Measurements from ENCODE around the gene KIRREL3. TPM values are rescaled to one million over a fixed set of nuclear protein-coding genes. Genes with fewer than 3 reads are reported as not detected.

Gene KIRREL3
- total RNA-seq, 1 experiment from 2014 or later, result not detected

GRCh38 chr11:126791446-126791845, 209.1 kb downstream of the KIRREL3 start:
- DNase-seq (ENCODE audit: low spot score), result no peak

DNA sequence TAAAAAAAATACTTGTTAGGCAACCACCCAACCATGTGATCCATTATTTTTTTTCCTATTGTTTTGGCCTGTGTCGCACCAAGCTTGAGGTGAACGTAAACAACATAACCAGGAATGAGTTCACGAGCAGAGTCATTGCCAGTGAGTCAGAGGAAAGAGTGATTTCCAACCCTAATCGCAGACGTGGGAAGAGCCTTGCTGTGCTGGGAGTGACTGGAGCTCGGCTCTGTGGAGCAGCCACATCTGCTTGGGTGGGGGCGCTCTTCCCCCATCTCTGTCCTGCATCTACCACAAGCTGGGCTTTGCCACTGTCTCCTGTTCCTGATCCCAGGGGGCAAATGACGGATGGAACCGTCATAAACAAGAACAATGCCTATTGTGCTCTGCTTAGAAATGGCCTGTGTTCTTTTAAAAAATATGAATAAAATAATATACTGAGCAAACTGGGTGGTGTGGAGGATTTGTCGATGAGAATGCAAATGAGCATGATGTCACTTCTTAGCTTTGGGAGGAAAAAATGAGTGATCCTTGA, 210.0 kb downstream of the KIRREL3 start:
- peak; percentile 91 for DNase-seq (ENCODE audit: low spot score)

GRCh38 chr11:126782810-126783209, 217.8 kb downstream of the KIRREL3 start:
- no peak for DNase-seq (ENCODE audit: low spot score)

DNA sequence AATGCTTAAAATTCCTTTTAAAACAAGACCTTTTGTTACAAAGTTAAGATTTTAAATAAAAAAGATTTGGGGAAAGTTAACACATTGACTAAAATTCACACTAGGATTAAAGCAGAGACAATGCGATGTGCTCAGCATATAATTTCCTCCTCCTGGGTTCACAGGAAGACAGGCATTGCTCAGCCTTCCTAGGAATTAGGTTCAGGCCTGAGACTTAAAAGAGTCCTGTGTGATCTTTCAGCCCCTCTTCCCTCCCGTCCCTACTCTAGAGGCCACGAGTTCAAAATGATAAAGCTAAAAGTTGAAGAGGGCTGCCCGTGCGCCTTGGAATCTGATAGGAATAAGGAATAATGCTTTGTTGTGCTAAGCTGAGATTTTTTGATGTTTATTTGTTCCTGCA, 218.6 kb downstream of the KIRREL3 start:
- DNase-seq (ENCODE audit: low spot score), result no peak

DNA sequence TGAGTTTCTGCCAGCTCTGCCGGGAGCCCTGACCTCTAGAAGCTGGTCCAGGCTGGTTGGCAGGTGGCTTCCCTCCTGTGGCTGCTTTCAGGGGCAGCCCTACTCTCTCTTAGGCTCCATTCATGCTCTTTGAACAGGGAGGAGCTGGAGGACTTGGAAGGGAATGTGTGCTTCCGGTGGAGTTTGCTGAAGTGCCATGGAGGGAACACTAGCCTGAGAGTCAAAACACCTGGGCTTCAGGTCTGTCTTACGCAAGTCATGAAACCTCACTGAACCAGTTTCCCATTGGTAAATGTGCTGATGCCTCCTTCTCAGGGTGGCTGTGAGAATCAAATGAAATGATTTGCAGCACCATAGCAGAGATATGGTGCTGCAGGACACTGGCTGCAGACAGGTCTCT, 224.5 kb downstream of the KIRREL3 start:
- no peak for DNase-seq (ENCODE audit: low spot score)

DNA sequence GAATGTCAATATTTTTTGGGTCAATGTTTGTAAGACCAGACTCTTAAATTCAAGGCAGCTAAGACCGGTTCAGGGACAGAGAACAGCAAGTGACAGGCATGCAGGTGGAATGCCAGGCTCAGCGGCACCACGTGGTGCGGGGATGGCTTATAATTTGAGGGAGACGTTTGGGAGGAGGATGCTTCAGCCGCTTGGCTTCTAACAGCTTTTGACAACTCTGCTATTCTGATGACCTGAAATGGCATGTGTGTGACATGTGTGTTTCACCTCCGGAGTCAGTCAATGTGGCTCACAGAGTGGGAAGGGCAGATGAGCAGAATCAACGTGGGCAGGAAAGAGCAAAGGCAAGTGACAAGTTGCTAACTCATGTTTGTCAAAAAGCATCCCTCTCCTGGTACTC, 228.3 kb downstream of the KIRREL3 start:
- DNase-seq (ENCODE audit: low spot score), result no peak

- no peak for DNase-seq (ENCODE audit: low spot score)
Observed at GRCh38 chr11:126768702-126769101, 231.9 kb downstream of the KIRREL3 start.

DNA sequence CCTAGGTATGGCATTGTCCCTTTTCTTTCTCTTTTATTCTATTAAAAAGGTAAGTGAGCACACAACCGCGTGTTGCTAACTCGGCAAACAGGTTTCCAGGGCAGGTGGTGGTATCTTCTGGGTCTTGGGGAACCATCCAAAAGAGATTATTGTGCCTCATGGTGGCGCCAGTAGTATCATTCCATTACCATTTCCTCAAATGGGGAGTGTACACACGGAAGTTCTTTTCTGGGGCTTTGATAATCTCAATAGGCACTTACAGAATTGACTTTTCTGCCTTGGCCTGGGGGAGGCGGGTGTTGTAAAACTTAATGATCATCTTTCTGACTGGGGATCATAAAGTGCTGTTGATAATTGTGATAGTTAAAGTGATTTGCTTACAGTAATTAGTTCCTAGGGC, 234.1 kb downstream of the KIRREL3 start:
- DNase-seq (ENCODE audit: low spot score), result no peak

GRCh38 chr11:126765196-126765595, 235.4 kb downstream of the KIRREL3 start:
- no peak for DNase-seq (ENCODE audit: low spot score)

- peak; percentile 5 for DNase-seq (ENCODE audit: low spot score)
Observed at GRCh38 chr11:126764231-126764630, 236.3 kb downstream of the KIRREL3 start.

GRCh38 chr11:126756855-126757254, 243.7 kb downstream of the KIRREL3 start:
- DNase-seq (ENCODE audit: low spot score), result no peak

DNA sequence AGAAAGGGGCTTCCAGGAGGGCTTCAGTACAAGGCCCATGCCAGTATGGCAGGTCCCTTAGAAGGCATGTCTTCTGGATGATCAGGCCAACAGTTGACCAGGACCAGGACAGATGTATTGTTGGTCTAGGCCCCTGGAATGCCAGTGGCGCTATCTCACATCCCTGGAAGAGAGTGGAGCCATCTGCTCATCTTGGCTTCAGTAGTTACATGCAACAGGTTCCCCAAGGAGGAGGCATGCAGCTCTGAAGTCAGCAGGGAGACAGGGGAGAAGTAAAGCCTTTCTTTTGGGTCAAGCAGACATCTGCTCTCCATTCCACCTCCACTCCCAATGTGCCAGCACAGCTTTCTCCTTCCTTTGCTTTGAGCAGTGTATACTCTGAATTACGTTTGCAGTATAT, 244.1 kb downstream of the KIRREL3 start:
- no peak for DNase-seq (ENCODE audit: low spot score)

DNA sequence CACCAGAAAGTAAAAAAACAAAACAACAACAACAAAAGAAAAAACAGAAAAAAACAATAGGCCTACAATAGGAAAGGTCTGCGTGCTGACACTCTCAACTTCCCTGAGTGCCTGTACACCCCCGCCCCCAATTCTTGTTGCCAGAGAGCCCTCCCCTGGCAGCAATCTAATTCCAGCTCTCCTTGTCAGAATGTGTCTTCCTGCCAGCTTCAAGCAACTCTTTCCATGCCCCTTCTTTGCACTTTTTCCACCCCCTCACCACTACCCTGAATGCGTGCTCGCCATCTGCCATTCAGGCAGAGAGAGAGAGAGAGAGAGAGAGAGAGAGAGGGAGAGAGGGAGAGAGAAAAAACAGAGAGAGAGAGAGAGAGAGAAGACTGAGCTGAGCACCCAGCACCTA, 245.0 kb downstream of the KIRREL3 start:
- DNase-seq (ENCODE audit: low spot score), result no peak

DNA sequence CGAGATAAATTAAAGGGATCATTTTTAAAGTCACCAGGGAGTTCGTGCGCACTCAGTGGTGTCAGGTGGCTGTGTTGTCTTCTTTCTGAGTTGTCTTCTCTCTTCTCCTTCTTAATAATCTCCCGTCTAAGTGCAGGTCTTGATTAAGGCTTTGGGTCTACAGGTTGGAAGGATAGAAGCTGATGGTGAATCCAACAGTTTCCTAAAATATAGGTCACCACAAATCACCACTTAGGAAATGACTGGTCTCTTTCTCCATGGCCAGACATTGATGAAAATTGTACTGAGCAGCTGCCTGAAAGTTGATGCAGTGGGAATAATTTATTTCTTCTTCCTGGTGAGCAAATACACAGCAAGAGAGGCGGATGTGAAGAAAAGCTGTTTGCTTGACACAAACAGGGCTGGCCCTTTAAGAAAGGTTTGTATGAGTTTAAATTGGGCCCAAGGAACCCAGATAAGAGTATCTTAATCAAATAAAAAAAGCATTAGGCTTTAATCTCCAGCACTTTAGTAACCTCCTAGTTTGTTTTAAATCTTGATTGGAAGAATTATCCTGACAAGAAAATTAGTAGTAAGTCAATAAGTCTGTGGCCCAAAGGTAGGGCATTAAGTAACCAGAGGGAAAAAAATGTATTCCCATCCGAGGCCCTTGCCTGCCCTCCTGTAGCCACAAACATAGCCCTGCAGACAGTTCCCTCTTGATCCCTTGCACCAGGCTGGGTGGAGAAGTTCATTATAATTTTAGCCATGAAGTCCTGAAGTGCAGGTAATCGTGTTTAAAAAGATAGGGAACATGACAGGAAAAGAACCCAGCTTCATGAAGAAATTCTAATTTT, 245.8 kb downstream of the KIRREL3 start:
- DNase-seq (ENCODE audit: low spot score), result no peak

GRCh38 chr11:126753990-126754389, 246.6 kb downstream of the KIRREL3 start:
- no peak for DNase-seq (ENCODE audit: low spot score)

GRCh38 chr11:126751242-126751641, 249.3 kb downstream of the KIRREL3 start:
- DNase-seq (ENCODE audit: low spot score), result no peak

GRCh38 chr11:126748793-126749192, 251.8 kb downstream of the KIRREL3 start:
- DNase-seq (ENCODE audit: low spot score), result no peak

DNA sequence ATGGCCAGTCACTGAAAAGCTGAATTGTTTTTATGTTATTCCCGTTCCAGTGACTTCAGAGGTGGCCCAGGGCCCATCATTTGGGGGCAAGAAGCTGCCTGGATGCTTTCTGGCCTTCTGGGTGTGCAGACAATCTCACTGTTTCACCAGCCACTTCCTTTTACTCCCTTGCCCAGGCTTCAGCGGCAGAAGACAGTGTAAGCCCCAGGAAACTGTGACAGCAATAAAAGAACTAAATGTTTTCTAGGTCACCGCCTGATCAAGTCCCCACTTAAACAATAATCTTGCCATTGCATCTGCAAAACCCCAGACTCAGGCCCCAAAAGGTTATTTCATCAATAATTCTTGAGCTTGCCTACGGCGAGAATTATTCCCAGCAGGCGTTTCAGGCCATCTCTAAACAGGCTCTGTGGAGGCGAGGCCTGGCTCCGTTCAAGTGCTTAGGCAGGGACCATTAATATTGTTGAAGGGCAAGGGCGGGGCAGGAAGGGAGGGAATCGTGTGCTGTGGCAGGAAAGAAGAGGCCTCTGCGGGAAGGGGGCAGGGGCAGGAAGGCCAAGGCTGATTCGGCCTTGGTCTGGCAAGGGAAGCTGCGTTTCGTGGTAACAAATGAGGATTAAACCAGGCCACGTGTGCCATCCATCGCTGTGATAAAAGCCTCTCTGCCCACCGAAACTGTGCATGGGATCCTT, 252.3 kb downstream of the KIRREL3 start:
- no peak for DNase-seq (ENCODE audit: low spot score)

- DNase-seq (ENCODE audit: low spot score), result no peak
Observed at GRCh38 chr11:126747315-126747714, 253.3 kb downstream of the KIRREL3 start.

DNA sequence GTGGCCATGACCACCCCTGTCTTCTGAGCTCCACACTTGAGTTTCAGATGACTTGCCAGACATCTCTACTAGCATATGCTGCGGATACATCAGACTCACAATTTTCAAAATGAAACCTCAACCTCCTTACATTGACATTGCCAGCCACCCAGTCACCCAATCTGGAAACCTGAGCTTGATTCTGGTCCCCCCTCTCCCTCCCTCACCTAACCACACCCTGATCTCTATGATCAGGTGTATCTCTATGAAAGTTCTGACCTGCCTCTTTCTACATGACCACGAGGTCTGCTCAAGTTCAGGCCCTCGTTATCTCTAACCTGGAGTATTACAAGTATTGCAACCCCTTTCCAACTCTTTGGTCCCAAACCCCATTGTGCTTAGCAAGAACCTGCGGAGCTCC, 254.1 kb downstream of the KIRREL3 start:
- no peak for DNase-seq (ENCODE audit: low spot score)

DNA sequence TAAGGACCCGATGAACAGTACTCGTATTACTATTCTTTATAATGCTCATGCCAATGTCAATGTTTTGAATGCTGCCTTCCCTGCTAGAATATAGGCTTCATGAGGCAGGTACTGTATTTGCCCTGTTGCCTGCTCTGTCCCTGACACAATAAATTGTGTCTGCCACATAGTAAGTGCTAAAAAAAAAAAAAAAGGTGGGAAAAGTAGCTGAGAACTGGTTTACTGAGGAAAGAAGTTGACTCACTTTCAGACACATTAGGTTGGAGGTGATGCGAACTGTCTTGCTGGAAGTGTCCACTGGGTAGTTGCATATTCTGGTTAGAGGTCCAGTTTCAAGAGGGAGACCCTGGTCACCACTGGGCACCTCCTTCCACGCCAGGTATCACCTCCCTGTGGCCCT, 255.9 kb downstream of the KIRREL3 start:
- no peak for DNase-seq (ENCODE audit: low spot score)

- DNase-seq (ENCODE audit: low spot score), result no peak
Observed at GRCh38 chr11:126743628-126744027, 256.9 kb downstream of the KIRREL3 start.

GRCh38 chr11:126742582-126742981, 258.0 kb downstream of the KIRREL3 start:
- no peak for DNase-seq (ENCODE audit: low spot score)
